ENCODE results near the gene GAGE12F. TPM values are rescaled to one million over a fixed set of nuclear protein-coding genes. Genes with fewer than 3 reads are reported as not detected.
"Not testable (repeated sequence)": the region's sequence is repeated elsewhere in the genome, so short reads cannot be mapped to it uniquely, and the experiment has no call there.

The GAGE12F gene, protein sequence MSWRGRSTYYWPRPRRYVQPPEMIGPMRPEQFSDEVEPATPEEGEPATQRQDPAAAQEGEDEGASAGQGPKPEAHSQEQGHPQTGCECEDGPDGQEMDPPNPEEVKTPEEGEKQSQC
- not detected for total RNA-seq

DNA sequence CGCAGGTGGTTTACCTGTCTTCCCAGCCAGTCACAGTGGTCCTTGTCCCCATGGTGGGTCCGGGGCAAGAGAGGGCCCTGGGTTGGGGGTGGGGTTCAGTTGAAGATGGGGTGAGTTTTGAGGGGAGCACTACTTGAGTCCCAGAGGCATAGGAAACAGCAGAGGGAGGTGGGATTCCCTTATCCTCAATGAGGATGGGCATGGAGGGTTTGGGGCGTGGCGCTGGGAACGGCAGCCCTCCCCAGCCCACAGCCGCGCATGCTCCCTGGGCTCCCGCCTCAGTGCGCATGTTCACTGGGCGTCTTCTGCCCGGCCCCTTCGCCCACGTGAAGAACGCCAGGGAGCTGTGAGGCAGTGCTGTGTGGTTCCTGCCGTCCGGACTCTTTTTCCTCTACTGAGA, at the start of gene GAGE12F:
GAGE12F (plus strand) TSS at position 301 of the 400 bp plus-strand sequence. CDS start 1,155 bp downstream, outside the sequence.
- H3K27me3 Mint-ChIP-seq (ENCODE audit: low read depth); POLR2A ChIA-PET; H3K36me3 Mint-ChIP-seq (ENCODE audit: low read depth); H3K4me1 Mint-ChIP-seq (ENCODE audit: low read depth); ATAC-seq; DNase-seq; H3K4me3 Mint-ChIP-seq; H3K27ac Mint-ChIP-seq; H3K9me3 Mint-ChIP-seq (ENCODE audit: insufficient read depth); CTCF ChIA-PET: not testable (repeated sequence)

- DNase-seq; H3K27me3 Mint-ChIP-seq (ENCODE audit: low read depth); H3K4me3 Mint-ChIP-seq; H3K9me3 Mint-ChIP-seq (ENCODE audit: insufficient read depth); H3K36me3 Mint-ChIP-seq (ENCODE audit: low read depth); H3K27ac Mint-ChIP-seq; CTCF ChIA-PET; ATAC-seq; H3K4me1 Mint-ChIP-seq (ENCODE audit: low read depth); POLR2A ChIA-PET: not testable (repeated sequence)
Measured at GRCh38 chrX:49531877-49532276, 28.8 kb upstream of the GAGE12F start, which contains the start of gene GAGE12C. Gene GAGE12C, plus strand, starts transcription at chrX:49532177. Its CDS starts 1,155 bp downstream, at chrX:49533332.

- H3K4me1 Mint-ChIP-seq (ENCODE audit: low read depth); DNase-seq; H3K9me3 Mint-ChIP-seq (ENCODE audit: insufficient read depth); H3K36me3 Mint-ChIP-seq (ENCODE audit: low read depth); ATAC-seq; POLR2A ChIA-PET; H3K4me3 Mint-ChIP-seq; H3K27me3 Mint-ChIP-seq (ENCODE audit: low read depth); H3K27ac Mint-ChIP-seq; CTCF ChIA-PET: not testable (repeated sequence)
Measured at GRCh38 chrX:49541433-49541832, 19.2 kb upstream of the GAGE12F start, which contains the start of gene GAGE12D. Gene GAGE12D, plus strand, starts transcription at chrX:49541733. Its CDS starts 1,155 bp downstream, at chrX:49542888.

- DNase-seq = not testable (repeated sequence)
Measured at GRCh38 chrX:49550989-49551388, 9.7 kb upstream of the GAGE12F start, which contains the start of gene GAGE12E. Gene GAGE12E, plus strand, starts transcription at chrX:49551289. Its CDS starts 1,155 bp downstream, at chrX:49552444.

GRCh38 chrX:49568728-49569127, 8.1 kb downstream of the GAGE12F start:
- H3K36me3 Mint-ChIP-seq (ENCODE audit: low read depth); H3K27ac Mint-ChIP-seq; POLR2A ChIA-PET; CTCF ChIA-PET; H3K9me3 Mint-ChIP-seq (ENCODE audit: insufficient read depth); H3K4me3 Mint-ChIP-seq; H3K4me1 Mint-ChIP-seq (ENCODE audit: low read depth); ATAC-seq; H3K27me3 Mint-ChIP-seq (ENCODE audit: low read depth); DNase-seq: not testable (repeated sequence)

More at GRCh38 chrX:49550989-49551388, 9.7 kb upstream of the GAGE12F start, which contains the start of gene GAGE12E:
- H3K27ac Mint-ChIP-seq; H3K4me3 Mint-ChIP-seq; CTCF ChIA-PET; ATAC-seq; H3K27me3 Mint-ChIP-seq (ENCODE audit: low read depth); H3K4me1 Mint-ChIP-seq (ENCODE audit: low read depth); H3K9me3 Mint-ChIP-seq (ENCODE audit: insufficient read depth); POLR2A ChIA-PET; H3K36me3 Mint-ChIP-seq (ENCODE audit: low read depth): not testable (repeated sequence)

- H3K9me3 Mint-ChIP-seq (ENCODE audit: insufficient read depth); DNase-seq; H3K4me3 Mint-ChIP-seq; H3K4me1 Mint-ChIP-seq (ENCODE audit: low read depth); ATAC-seq; H3K27ac Mint-ChIP-seq; POLR2A ChIA-PET; CTCF ChIA-PET; H3K36me3 Mint-ChIP-seq (ENCODE audit: low read depth); H3K27me3 Mint-ChIP-seq (ENCODE audit: low read depth): not testable (repeated sequence)
Measured at GRCh38 chrX:49569152-49569551, 8.5 kb downstream of the GAGE12F start.

- H3K36me3 Mint-ChIP-seq (ENCODE audit: low read depth); H3K27ac Mint-ChIP-seq; H3K27me3 Mint-ChIP-seq (ENCODE audit: low read depth); ATAC-seq; H3K4me3 Mint-ChIP-seq; CTCF ChIA-PET; POLR2A ChIA-PET; H3K4me1 Mint-ChIP-seq (ENCODE audit: low read depth); DNase-seq; H3K9me3 Mint-ChIP-seq (ENCODE audit: insufficient read depth): not testable (repeated sequence)
Measured at GRCh38 chrX:49570100-49570499, 9.5 kb downstream of the GAGE12F start, which contains the start of gene GAGE12G. Gene GAGE12G, plus strand, starts transcription at chrX:49570400. Its CDS starts 1,155 bp downstream, at chrX:49571555.

DNA sequence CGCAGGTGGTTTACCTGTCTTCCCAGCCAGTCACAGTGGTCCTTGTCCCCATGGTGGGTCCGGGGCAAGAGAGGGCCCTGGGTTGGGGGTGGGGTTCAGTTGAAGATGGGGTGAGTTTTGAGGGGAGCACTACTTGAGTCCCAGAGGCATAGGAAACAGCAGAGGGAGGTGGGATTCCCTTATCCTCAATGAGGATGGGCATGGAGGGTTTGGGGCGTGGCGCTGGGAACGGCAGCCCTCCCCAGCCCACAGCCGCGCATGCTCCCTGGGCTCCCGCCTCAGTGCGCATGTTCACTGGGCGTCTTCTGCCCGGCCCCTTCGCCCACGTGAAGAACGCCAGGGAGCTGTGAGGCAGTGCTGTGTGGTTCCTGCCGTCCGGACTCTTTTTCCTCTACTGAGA, 19.0 kb downstream of the GAGE12F start, which contains the start of gene GAGE12H:
GAGE12H (plus strand) TSS at position 301 of the 400 bp plus-strand sequence. CDS start 1,155 bp downstream, outside the sequence.
- H3K27me3 Mint-ChIP-seq (ENCODE audit: low read depth); POLR2A ChIA-PET; H3K4me1 Mint-ChIP-seq (ENCODE audit: low read depth); DNase-seq; ATAC-seq; H3K4me3 Mint-ChIP-seq; CTCF ChIA-PET; H3K27ac Mint-ChIP-seq; H3K36me3 Mint-ChIP-seq (ENCODE audit: low read depth); H3K9me3 Mint-ChIP-seq (ENCODE audit: insufficient read depth): not testable (repeated sequence)

DNA sequence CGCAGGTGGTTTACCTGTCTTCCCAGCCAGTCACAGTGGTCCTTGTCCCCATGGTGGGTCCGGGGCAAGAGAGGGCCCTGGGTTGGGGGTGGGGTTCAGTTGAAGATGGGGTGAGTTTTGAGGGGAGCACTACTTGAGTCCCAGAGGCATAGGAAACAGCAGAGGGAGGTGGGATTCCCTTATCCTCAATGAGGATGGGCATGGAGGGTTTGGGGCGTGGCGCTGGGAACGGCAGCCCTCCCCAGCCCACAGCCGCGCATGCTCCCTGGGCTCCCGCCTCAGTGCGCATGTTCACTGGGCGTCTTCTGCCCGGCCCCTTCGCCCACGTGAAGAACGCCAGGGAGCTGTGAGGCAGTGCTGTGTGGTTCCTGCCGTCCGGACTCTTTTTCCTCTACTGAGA, 28.6 kb downstream of the GAGE12F start, which contains the start of gene GAGE2A:
GAGE2A (plus strand) TSS at position 301 of the 400 bp plus-strand sequence. CDS start 1,155 bp downstream, outside the sequence.
- H3K9me3 Mint-ChIP-seq (ENCODE audit: insufficient read depth); POLR2A ChIA-PET; H3K36me3 Mint-ChIP-seq (ENCODE audit: low read depth); ATAC-seq; H3K4me3 Mint-ChIP-seq; H3K27ac Mint-ChIP-seq; DNase-seq; H3K4me1 Mint-ChIP-seq (ENCODE audit: low read depth); H3K27me3 Mint-ChIP-seq (ENCODE audit: low read depth); CTCF ChIA-PET: not testable (repeated sequence)

DNA sequence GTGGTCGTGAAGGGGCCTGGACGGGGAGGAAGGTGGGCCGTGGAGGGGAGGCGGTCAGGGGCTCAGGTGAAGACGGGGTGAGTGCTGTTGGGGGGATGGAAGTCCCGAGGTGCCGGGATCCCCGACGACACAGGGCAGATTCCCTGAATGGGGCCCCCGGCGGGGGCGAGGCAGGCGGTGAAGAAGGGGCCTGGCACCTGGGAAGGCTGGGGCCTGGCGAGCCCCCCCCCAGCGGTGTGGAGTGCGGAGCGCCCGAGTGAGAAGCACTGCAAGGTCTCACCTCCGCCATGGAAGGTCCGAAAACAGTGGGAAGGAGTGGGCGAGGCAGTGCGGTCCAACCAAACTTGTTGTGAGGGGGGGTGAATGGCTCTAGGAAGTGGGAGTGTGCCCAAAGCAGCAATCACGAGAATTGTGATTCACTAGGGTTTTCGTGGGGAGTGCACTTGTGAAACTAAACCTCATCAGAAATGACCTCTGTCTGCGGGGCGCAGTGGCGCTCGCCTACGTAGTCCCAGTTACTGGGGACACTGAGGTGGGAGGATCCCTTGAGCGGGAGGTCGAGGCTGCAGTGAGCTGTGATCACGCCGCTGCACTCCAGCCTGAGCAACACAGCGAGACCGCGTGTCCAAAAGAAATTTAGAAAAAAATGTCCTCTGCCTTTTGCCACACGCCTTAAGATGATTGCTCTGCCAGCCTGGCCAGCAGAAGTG, 29.3 kb downstream of the GAGE12F start:
- POLR2A ChIA-PET; H3K9me3 Mint-ChIP-seq (ENCODE audit: insufficient read depth); H3K36me3 Mint-ChIP-seq (ENCODE audit: low read depth); CTCF ChIA-PET; H3K27ac Mint-ChIP-seq; H3K4me1 Mint-ChIP-seq (ENCODE audit: low read depth); H3K4me3 Mint-ChIP-seq; ATAC-seq; H3K27me3 Mint-ChIP-seq (ENCODE audit: low read depth); DNase-seq: not testable (repeated sequence)

DNA sequence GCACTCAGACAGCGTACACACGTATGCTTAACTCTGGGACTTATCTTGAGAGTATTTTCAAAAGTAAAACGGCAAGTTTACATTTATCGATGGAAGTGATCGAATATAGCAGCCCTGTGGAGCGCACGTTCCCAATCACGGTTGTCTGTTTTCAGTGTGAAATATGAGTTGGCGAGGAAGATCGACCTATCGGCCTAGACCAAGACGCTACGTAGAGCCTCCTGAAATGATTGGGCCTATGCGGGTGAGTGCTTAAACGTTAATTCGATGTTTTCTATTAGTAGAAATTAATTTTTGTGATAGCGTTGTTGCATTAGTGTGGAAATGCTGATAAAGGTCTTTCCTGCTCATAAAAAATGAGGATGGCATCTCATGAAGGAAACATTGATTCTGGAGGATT, 29.8 kb downstream of the GAGE12F start:
- H3K4me1 Mint-ChIP-seq (ENCODE audit: low read depth); H3K9me3 Mint-ChIP-seq (ENCODE audit: insufficient read depth); ATAC-seq; CTCF ChIA-PET; DNase-seq; POLR2A ChIA-PET; H3K36me3 Mint-ChIP-seq (ENCODE audit: low read depth); H3K4me3 Mint-ChIP-seq; H3K27me3 Mint-ChIP-seq (ENCODE audit: low read depth); H3K27ac Mint-ChIP-seq: not testable (repeated sequence)

DNA sequence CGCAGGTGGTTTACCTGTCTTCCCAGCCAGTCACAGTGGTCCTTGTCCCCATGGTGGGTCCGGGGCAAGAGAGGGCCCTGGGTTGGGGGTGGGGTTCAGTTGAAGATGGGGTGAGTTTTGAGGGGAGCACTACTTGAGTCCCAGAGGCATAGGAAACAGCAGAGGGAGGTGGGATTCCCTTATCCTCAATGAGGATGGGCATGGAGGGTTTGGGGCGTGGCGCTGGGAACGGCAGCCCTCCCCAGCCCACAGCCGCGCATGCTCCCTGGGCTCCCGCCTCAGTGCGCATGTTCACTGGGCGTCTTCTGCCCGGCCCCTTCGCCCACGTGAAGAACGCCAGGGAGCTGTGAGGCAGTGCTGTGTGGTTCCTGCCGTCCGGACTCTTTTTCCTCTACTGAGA, 38.1 kb downstream of the GAGE12F start, which contains the start of gene GAGE1:
GAGE1 (plus strand) TSS at position 301 of the 400 bp plus-strand sequence. CDS start 1,155 bp downstream, outside the sequence.
- ATAC-seq; H3K27me3 Mint-ChIP-seq (ENCODE audit: low read depth); H3K9me3 Mint-ChIP-seq (ENCODE audit: insufficient read depth); DNase-seq; POLR2A ChIA-PET; H3K4me3 Mint-ChIP-seq; H3K4me1 Mint-ChIP-seq (ENCODE audit: low read depth); H3K36me3 Mint-ChIP-seq (ENCODE audit: low read depth); CTCF ChIA-PET; H3K27ac Mint-ChIP-seq: not testable (repeated sequence)

Measured in activated CD8-positive, alpha-beta T cell treated with anti-CD3 and anti-CD28 coated beads, Interleukin-2, amount 10 ng/mL, durations not matched to agents 7 days and 5 days (primary cell).